IMR-90 (cell line): Measurements from ENCODE around the gene MEGF11. TPM values are rescaled to one million over a fixed set of nuclear protein-coding genes. Genes with fewer than 3 reads are reported as not detected.

Source experiments
- ATAC-seq: fragments of 200-7000 bp; cut with Tn5 transposase; 2 replicates; pipeline ENCODE4 v1.9.1; 2020; ENCODE audit warnings: low read depth, mild to moderate bottlenecking, moderate library complexity
- BruUV-seq: library from RNA; stranded (reverse); fragments of 400-500 nt; replicated peaks from 2 replicates; lab custom pipeline; 2021; lab: Mats Ljungman, UMichigan
- CTCF ChIA-PET: fragments of 300-600 bp; formaldehyde crosslinking; extraction: SDS; loops from one replicate; lab custom pipeline; 2021; ENCODE audit warnings: antibody characterized with exemption; lab: Yijun Ruan, JAX
- POLR2A ChIA-PET: fragments of 300-600 bp; sonication (Branson Sonifier 250); formaldehyde crosslinking; loops from one replicate; lab custom pipeline; 2022; ENCODE audit warnings: antibody characterized with exemption; ENCODE audit not compliant: unreplicated experiment; lab: Charles Lee
- DNase-seq: peaks from one replicate; pipeline ENCODE4 v3.0.0; 2013
- H2AFZ ChIP-seq: replicated peaks from 2 replicates; pipeline ENCODE3; 2013; ENCODE audit warnings: low read length, mild to moderate bottlenecking; ENCODE audit not compliant: poor library complexity
- H2AK5ac ChIP-seq: 2 replicates; pipeline ENCODE4 v1.6.1; 2013; ENCODE audit warnings: low read depth, low read length, inconsistent platforms
- H2AK9ac ChIP-seq: replicated peaks from 2 replicates; pipeline ENCODE3; 2013; ENCODE audit warnings: mild to moderate bottlenecking, low read depth, low read length, moderate library complexity; ENCODE audit not compliant: poor library complexity
- H2BK120ac ChIP-seq: 2 replicates; pipeline ENCODE4 v1.6.1; 2013; ENCODE audit warnings: low read depth, low read length, inconsistent platforms
- H2BK15ac ChIP-seq: 3 replicates; pipeline ENCODE4 v1.6.1; 2013; ENCODE audit warnings: low read depth, low read length, inconsistent platforms
- H2BK20ac ChIP-seq: 2 replicates; pipeline ENCODE4 v1.6.1; 2013; ENCODE audit warnings: low read depth, mild to moderate bottlenecking, inconsistent platforms, low read length, moderate library complexity
- H2BK5ac ChIP-seq: 2 replicates; pipeline ENCODE4 v1.6.1; 2013; ENCODE audit warnings: mild to moderate bottlenecking, low read depth, low read length, inconsistent platforms; ENCODE audit not compliant: poor library complexity, severe bottlenecking
- H3K14ac ChIP-seq: replicated peaks from 2 replicates; pipeline ENCODE4 v1.6.1; 2013; ENCODE audit warnings: low read depth, low read length, inconsistent platforms
- H3K18ac ChIP-seq: 2 replicates; pipeline ENCODE4 v1.6.1; 2013; ENCODE audit warnings: low read depth, low read length, control low read depth
- H3K23ac ChIP-seq: 2 replicates; pipeline ENCODE4 v1.6.1; 2013; ENCODE audit warnings: low read depth, low read length, inconsistent platforms
- H3K27ac ChIP-seq: 2 replicates; pipeline ENCODE4 v1.5.1; 2013; ENCODE audit warnings: mild to moderate bottlenecking, control low read depth, low read length; ENCODE audit not compliant: insufficient read depth
- H3K27me3 ChIP-seq: 2 replicates; pipeline ENCODE4 v1.6.1; 2013; ENCODE audit warnings: low read length; ENCODE audit not compliant: control insufficient read depth, insufficient read depth
- H3K36me3 ChIP-seq: 2 replicates; pipeline ENCODE4 v1.6.1; 2013; ENCODE audit warnings: low read length, mixed read lengths; ENCODE audit not compliant: control insufficient read depth, insufficient read depth
- H3K4ac ChIP-seq: 2 replicates; pipeline ENCODE4 v1.6.1; 2013; ENCODE audit warnings: low read depth, low read length, inconsistent platforms
- H3K4me1 ChIP-seq: 2 replicates; pipeline ENCODE4 v1.6.1; 2013; ENCODE audit warnings: low read length, mixed read lengths; ENCODE audit not compliant: control insufficient read depth, insufficient read depth
- H3K4me2 ChIP-seq: 2 replicates; pipeline ENCODE4 v1.6.1; 2013; ENCODE audit warnings: low read depth, mild to moderate bottlenecking, control low read depth, low read length, moderate library complexity
- H3K4me3 ChIP-seq: 2 replicates; pipeline ENCODE4 v1.5.1; 2013; ENCODE audit warnings: low read depth, mild to moderate bottlenecking, control low read depth, low read length, moderate library complexity; ENCODE audit not compliant: insufficient read depth
- H3K56ac ChIP-seq: 2 replicates; pipeline ENCODE4 v1.6.1; 2013; ENCODE audit warnings: low read length, inconsistent platforms; ENCODE audit not compliant: insufficient read depth; ENCODE audit errors: extremely low read depth
- H3K79me1 ChIP-seq, 2 experiments: 2 replicates each; pipeline ENCODE4 v1.6.1; 2013; ENCODE audit warnings: low read length in 2 of 2, inconsistent platforms in 1 of 2, low read depth in 1 of 2
- H3K9ac ChIP-seq: 2 replicates; pipeline ENCODE4 v1.6.1; 2013; ENCODE audit warnings: low read depth, low read length, control low read depth
- H3K9me1 ChIP-seq: 2 replicates; pipeline ENCODE4 v1.6.1; 2013; ENCODE audit warnings: low read length, inconsistent platforms; ENCODE audit not compliant: insufficient read depth
- H3K9me3 ChIP-seq: 2 replicates; pipeline ENCODE4 v1.6.1; 2013; ENCODE audit warnings: low read length; ENCODE audit not compliant: control insufficient read depth, insufficient read depth
- H4K20me1 ChIP-seq: 2 replicates; pipeline ENCODE4 v1.6.1; 2013; ENCODE audit warnings: low read length, inconsistent platforms; ENCODE audit not compliant: insufficient read depth
- H4K5ac ChIP-seq: 2 replicates; pipeline ENCODE4 v1.6.1; 2013; ENCODE audit warnings: mild to moderate bottlenecking, low read depth, low read length, control low read depth
- H4K8ac ChIP-seq, 2 experiments: 2 replicates each; pipeline ENCODE4 v1.6.1; 2013; ENCODE audit warnings: low read depth in 2 of 2, low read length in 2 of 2, control low read depth in 1 of 2, inconsistent platforms in 1 of 2
- H4K91ac ChIP-seq: 2 replicates; pipeline ENCODE4 v1.6.1; 2013; ENCODE audit warnings: low read depth, low read length, inconsistent platforms; ENCODE audit not compliant: insufficient read depth
- CTCF ChIP-seq: conservative IDR thresholded peaks from 2 replicates; pipeline ENCODE4 v1.5.1; 2012; ENCODE audit warnings: mild to moderate bottlenecking, low read depth, low read length, improper control_type of control experiment
- POLR2A ChIP-seq: IDR thresholded peaks from 2 replicates; pipeline ENCODE4 v1.6.1; 2012; ENCODE audit warnings: mild to moderate bottlenecking, low read depth, low read length
- WGBS, 2 experiments: methylation state at CpG; one replicate each; pipeline versions ENCODE4 v1.1.5 to v1.1.7; 2013; ENCODE audit warnings: missing lambda C conversion rate in 2 of 2; ENCODE audit not compliant: insufficient read length in 1 of 2; ENCODE audit errors: extremely low coverage in 2 of 2; 5-methylcytosine and 5-hydroxymethylcytosine counted together
- dilution Hi-C: fragments of 300-500 bp; cut with HindIII; formaldehyde crosslinking; loops from one replicate; pipeline ENCODE4 v1.14.3; 2018; ENCODE audit warnings: low sequenced_read_pairs; ENCODE audit not compliant: unreplicated experiment
- in situ Hi-C: fragments of 300-500 bp; cut with MboI; formaldehyde crosslinking; loops from 3 replicates; pipeline ENCODE4 v1.14.3; 2019; ENCODE audit warnings: low sequenced_read_pairs, inconsistent platforms, mixed read lengths
- intact Hi-C: fragments of 100-400 bp; cut with micrococcal nuclease; formaldehyde crosslinking; loops from 2 replicates; pipeline ENCODE4 v1.10.0; 2022
- polyA plus RNA-seq, 3 experiments: library from polyadenylated mRNA; depleted of rRNA; stranded (reverse); fragments of >200 nt; gene quantifications; 2 replicates each; pipeline ENCODE4 v1.2.3, GENCODE V29; 2012; ENCODE audit warnings: low replicate concordance in 1 of 3
- total RNA-seq: library from RNA; depleted of rRNA; stranded (reverse); fragments of >200 nt; gene quantifications from 2 replicates; pipeline ENCODE4 v1.2.3, GENCODE V29; 2012

MEGF11 gene
- total and polyA plus RNA-seq, 2 of the 4 experiments (the other 2 are of a cell fraction), result not detected

GRCh38 chr15:65885668-65886218 is 367.8 kb downstream of the MEGF11 start:
- no peak overlapping the region for H2BK20ac ChIP-seq
- no peak overlapping the region for H2BK5ac ChIP-seq
- H3K27ac ChIP-seq, result no peak overlapping the region
- peaks cover 30% of the 10 kb centered on the region for H3K36me3 ChIP-seq
- no peak overlapping the region for H2AK5ac ChIP-seq
- H2AFZ ChIP-seq, result no peak overlapping the region
- no peak overlapping the region for H3K4me2 ChIP-seq
- H3K4me1 ChIP-seq, result no peaks in the 10 kb centered on the region
- 100% methylated on average over 2 of the region's 4 CpGs; no CpG with 5 or more reads in 1 of the 2 experiments for WGBS, 2 experiments
- H3K9me3 ChIP-seq, result no peaks in the 10 kb centered on the region
- peaks cover 8 to 30% of the 10 kb centered on the region in 2 experiments for H3K79me1 ChIP-seq
- no peak overlapping the region for H4K5ac ChIP-seq
- no peak overlapping the region for H3K4me3 ChIP-seq
- H2BK15ac ChIP-seq, result no peak overlapping the region
- no peak overlapping the region for H3K18ac ChIP-seq
- intact Hi-C loops (no loop called here), in situ Hi-C loops (no loop called here), dilution Hi-C loops (no loop called here)
- BruUV-seq, result no TSS peak
- no peak overlapping the region for H2BK120ac ChIP-seq
- ATAC-seq (no peak), DNase-seq (no peak)
- no peak overlapping the region for H4K8ac ChIP-seq
- H3K9me1 ChIP-seq, result no peaks in the 10 kb centered on the region
- H4K20me1 ChIP-seq, result peaks cover 3% of the 10 kb centered on the region; the same call in 1 of the 2 replicates
- POLR2A ChIA-PET, result no interaction called here
- H3K27me3 ChIP-seq, result no peaks in the 10 kb centered on the region
- H3K4ac ChIP-seq, result no peak overlapping the region
- H2AK9ac ChIP-seq, result no peak overlapping the region
- no peak overlapping the region for H3K9ac ChIP-seq
- no peak overlapping the region for H3K56ac ChIP-seq
- no peak overlapping the region for H3K23ac ChIP-seq
- no peak for TF ChIP-seq POLR2A
- TF ChIP-seq CTCF, result no peak
- no peak overlapping the region for H3K14ac ChIP-seq
- CTCF ChIA-PET, result no interaction called here
- no peak overlapping the region for H4K91ac ChIP-seq
